Measurements from ENCODE around the gene UBE2O.

UBE2O gene

GRCh38 chr17:76417499-76418143, 35.3 kb downstream of the UBE2O start:
- FAIRE-seq (no peak), DNase-seq (ENCODE audit: low spot score) (no peak)

DNA sequence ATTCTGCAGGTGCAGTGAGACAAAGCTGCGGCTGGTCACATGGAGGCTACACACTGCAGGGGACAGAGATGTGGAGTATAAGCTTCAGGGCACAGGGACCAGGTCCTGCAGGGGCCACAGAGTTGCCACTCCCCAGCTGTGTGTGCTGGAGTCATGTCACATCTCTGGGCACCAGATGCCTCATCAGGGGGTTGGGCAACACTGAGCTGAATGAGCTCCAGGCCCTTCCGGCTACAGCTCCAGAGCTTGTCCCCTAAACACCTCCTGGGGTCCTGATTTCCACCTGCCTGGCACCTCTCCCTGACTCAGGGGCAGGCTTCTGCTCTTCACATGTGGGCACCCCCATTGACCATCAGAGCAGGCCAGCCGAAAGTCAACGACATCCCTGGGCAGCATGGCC, 36.1 kb downstream of the UBE2O start:
- FAIRE-seq (no peak), DNase-seq (ENCODE audit: low spot score) (no peak)

DNA sequence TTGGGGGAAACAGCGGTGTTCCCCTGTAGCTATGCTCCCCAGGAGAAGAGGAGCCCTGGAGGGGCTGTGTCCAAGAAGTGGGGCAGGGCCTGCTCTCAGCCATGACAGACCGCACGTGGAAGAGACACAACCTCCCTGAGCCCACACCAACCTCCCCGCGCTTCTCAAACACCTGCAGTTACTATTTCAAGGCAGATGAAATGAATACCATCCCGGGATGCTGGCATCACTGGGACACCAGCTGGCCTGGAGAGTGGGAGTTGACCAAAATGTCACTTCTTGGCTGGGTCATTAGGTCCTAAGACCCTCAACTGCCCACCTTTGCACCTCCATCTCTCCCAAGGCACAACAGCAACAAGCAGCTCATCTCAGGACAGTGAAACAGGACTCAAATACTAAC, 36.5 kb downstream of the UBE2O start:
- FAIRE-seq (no peak), DNase-seq (ENCODE audit: low spot score) (no peak)

GRCh38 chr17:76415786-76416185, 37.2 kb downstream of the UBE2O start:
- FAIRE-seq (peak; percentile 91), DNase-seq (ENCODE audit: low spot score) (no peak)

DNA sequence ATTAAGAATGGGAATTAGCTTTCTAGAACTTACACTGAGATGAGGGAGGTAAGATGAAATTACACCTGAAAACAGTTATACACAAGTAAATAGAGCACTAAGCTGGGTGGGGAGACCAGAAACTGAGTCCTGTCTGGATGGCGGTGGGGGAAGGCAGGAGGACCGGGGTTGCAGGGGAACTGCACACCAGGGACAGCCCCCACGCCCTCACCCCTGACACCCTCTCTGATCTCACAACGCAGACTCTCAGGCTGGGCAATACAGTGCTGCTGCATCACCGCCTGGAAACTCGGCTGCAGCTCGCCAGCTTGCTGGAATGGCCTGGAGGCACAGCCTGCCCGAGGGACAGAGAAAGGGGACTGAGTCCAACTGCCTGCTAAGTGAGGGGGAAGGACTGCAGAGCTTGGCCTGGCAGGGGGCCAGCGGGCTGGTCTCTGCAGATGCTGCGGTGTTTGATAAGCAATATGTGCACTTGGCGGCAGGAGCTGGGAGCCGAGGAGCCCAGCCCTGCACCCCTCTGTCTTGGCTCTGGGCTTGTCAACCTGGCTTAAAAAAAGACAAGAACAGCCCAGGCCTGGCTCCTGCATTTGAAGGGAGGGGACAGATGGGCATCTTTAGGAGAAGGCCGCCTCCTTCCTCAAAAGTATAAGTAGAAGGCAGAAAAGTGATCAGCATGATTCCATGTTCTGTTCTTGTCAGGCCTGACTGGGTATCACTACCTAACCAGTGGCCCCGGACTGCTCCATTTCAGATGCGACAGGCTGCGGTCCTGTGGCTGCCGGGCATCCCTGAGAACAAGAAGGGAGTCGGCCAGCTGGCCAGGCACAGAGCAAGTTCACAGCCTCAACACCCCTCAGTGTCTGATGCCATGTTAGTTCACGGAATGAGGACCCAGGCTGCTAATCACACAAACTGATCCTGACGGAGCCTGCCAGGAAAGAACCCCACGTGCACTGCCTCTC, 38.3 kb downstream of the UBE2O start:
- FAIRE-seq (no peak), DNase-seq (ENCODE audit: low spot score) (no peak)

- FAIRE-seq (no peak), DNase-seq (ENCODE audit: low spot score) (no peak)
These were observed 41.7 kb downstream of the UBE2O start for GRCh38 chr17:76411247-76411646.

DNA sequence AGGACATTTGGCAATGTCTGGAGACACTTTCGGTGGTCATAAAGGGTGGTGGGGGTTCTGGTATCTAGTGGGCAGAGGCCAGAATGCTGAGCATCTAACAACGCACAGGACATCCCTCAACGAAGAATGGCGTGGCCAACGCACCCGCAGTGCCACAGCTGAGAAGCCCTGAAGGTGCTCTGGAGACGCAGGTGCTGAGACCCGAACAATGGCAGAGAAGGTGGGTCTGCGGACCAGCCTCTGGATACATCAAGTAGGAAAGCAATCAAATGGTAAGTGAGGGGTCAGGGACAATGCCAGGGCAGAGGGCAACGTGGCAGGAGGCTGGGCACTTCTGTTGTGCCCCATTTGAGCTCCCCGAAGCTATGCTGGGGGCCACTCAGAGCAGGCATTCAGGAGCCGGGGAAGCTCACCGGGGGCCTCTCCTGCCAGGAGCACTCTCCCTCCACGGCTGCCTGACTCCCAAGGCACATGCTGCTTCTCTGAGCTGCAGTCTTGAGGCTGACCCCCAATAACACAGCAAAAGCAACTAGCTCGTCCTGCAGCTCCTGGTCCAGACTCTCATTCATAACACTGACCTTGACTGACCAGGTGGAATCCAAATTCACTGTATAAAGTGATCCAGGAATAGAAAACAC, 42.5 kb downstream of the UBE2O start:
- FAIRE-seq (no peak), DNase-seq (ENCODE audit: low spot score) (no peak)

GRCh38 chr17:76408037-76408849, 44.7 kb downstream of the UBE2O start:
- DNase-seq (ENCODE audit: low spot score), result peak; percentile 79
- FAIRE-seq, result no peak

- DNase-seq (ENCODE audit: low spot score), result no peak
- FAIRE-seq, result no peak
These were observed 45.4 kb downstream of the UBE2O start for GRCh38 chr17:76407509-76407908.

DNA sequence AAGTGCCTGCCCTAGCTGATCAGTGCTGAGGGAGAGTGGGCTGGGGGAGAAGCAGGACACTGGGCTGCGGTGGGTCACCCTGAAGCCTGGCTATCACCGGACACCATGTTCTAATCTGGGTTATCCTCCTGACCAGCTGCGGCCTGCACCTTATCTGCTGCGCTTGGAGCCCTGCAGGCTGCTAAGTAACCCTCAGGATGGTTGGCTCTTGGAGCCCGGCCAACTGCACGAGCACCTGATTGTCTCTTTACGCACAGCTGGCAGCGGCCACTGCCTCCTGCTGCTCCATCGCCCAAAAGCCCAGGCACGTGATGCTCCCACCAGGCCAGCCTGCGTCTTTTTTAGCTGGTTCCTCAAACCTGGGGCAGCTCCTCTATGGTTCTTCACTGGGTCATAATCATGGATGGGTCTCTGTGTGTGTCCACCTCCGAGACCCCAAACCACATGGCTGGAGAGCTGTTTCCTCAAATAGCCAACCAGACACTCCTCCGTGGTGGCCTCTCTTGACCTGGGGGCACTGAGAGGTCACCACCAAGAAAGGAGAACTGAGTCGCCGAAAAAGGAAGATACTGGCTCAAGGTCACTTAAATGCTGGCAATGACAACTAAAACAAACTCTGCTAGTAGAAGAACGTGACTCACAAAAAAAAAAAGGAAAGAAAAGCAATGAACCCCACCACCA, 46.8 kb downstream of the UBE2O start:
- FAIRE-seq (no peak), DNase-seq (ENCODE audit: low spot score) (no peak)

DNA sequence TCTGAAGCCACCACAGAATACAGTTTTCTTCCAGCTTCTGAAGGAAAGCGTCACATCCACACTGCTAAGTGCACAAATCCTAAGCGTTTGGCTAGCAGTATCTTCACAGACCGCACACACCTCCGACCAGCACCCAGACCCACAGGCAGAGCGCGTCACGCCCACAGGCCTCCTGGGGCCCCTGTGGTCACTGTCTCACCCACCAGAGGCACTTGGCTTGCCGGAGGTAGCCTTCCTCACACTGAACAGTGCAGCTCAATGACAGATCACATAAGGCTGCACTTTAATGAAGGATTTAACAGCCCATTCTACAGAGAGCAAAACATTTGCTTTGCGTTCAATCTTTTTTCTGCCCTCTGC, 47.4 kb downstream of the UBE2O start:
- FAIRE-seq (no peak), DNase-seq (ENCODE audit: low spot score) (no peak)

DNA sequence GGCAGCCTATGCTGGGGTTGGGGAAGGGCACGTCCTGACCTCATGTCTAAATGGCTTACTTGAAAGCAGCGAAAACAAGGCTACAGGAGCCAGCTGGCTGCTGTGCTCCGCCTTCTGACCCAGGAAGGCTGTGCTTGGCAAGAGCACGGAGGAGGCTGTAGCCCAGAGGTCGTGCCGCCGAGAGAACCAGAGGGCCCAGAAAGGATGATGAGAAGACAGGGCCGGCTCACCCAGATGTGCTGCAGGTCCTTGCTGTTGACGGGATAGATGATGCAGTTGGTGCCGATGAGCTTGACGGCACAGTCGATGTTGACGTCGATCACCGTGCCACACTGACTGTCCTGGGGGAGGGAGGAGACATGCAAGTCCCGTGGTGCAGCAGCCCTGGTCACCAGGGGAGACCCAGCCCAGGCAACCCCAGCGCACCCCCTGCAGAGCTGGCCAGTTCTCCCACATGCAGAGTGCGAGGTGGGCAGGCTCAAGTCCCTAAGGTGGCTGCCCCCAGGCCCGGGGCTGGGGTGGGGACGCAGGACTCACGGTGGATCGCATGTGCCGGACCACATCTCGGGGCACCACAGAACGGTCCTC, 47.9 kb downstream of the UBE2O start:
- FAIRE-seq (no peak), DNase-seq (ENCODE audit: low spot score) (no peak)

GRCh38 chr17:76404256-76404655, 48.7 kb downstream of the UBE2O start:
- no peak for FAIRE-seq
- DNase-seq (ENCODE audit: low spot score), result no peak

GRCh38 chr17:76402711-76403110, 50.2 kb downstream of the UBE2O start:
- DNase-seq (ENCODE audit: low spot score), result no peak
- no peak for FAIRE-seq

DNA sequence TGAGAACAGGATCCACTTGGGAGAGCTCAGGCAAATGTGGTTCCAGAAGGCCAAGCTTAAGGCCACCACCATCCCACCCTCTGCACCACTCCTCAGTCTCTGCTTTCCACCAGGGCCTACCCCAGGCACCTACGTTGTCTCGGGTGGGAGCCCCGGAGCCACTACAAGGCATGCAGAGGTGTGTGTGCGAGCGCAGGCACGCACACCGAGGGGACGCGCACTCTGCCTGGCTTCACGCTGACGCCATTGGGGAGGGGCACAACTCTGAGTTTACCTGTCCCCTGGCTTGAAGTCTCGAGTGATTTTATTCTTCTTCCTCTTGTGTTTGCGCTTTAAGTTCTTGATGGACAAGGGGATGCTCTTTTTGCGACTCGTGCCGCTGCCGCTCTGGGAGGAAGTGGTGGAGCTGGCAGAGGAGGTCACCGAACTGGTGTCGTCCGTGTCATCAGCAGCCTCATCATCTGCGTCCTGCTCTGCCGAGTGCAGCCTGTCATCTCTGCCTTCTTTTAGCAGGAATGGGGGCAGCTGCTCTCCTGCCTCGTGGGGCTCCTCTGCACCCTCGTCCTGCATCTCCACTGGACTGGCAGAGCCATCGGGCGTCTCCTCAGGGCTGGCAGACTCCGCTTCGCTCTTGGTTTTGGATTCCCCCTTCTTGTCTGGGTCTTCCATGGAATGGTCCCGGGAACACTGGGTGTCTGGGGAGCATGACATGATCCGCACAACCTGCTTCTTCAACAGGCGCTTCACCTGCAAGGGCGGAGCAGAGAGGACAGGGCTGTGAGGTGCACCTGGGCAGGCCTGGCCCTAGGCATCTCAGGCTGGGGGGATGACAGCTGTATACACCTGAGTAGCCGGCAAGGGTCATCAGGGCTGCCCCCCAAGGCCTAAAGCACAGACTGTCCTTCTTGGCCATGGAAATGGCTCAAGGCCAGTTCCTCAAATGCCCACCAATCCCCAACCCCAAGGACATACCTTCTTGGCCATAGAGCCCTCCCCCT, 53.5 kb downstream of the UBE2O start:
- FAIRE-seq, result no peak
- DNase-seq (ENCODE audit: low spot score), result no peak

DNA sequence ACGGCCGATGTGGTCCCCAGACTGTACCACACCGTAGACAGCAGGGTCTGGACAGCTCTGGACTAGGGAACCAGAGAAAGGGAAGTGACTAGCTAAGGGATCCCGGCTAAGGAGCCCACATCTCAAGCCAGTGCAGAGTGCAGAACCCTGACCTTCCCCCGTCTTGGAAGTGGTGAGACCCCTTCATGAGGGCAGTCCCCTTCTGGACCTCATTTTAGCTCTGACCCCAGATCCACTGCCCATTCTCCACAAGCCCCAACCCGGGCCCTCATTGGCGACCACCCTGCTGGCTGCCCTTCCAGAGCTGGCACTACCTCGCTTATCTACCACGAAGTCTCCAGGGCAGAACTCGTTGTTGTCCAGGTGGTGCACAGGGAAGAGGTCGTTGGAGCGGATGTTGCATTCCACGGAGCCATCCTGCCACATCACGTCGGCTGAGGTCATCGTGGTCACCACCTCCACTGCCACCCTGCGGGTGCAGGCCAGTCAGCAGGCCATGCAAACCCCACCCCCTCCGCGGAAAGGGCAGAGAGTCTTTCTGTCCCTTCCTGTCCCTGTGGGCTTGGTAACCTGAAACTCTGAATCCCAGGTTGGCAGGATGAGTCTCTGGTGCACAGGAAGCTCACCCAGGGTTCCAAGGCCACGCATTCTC, 54.3 kb downstream of the UBE2O start:
- FAIRE-seq (peak; percentile 13), DNase-seq (ENCODE audit: low spot score) (no peak)

- DNase-seq (ENCODE audit: low spot score), result peak; percentile 88
- peak; percentile 98 for FAIRE-seq
These were observed 55.0 kb downstream of the UBE2O start for GRCh38 chr17:76397687-76398522.

GRCh38 chr17:76397184-76397583, 55.8 kb downstream of the UBE2O start:
- FAIRE-seq, result no peak
- no peak for DNase-seq (ENCODE audit: low spot score)

All from urothelium cell line (cell line).